ENCODE measurements around the gene DOCK6. TPM values are rescaled to one million over a fixed set of nuclear protein-coding genes. Genes with fewer than 3 reads are reported as not detected.

The DOCK6 gene
- total RNA-seq: 3.7 TPM

GRCh38 chr19:11261971-11262839 lies at the start of gene DOCK6:
Gene DOCK6 (minus strand): TSS chr19:11262524. CDS start chr19:11262440, 84 bp downstream.

GRCh38 chr19:11295665-11296245 lies 33.4 kb upstream of the DOCK6 start, which contains the start of gene TSPAN16:
Gene TSPAN16 (plus strand): TSS chr19:11296160. CDS start chr19:11296298, 138 bp downstream.

DNA sequence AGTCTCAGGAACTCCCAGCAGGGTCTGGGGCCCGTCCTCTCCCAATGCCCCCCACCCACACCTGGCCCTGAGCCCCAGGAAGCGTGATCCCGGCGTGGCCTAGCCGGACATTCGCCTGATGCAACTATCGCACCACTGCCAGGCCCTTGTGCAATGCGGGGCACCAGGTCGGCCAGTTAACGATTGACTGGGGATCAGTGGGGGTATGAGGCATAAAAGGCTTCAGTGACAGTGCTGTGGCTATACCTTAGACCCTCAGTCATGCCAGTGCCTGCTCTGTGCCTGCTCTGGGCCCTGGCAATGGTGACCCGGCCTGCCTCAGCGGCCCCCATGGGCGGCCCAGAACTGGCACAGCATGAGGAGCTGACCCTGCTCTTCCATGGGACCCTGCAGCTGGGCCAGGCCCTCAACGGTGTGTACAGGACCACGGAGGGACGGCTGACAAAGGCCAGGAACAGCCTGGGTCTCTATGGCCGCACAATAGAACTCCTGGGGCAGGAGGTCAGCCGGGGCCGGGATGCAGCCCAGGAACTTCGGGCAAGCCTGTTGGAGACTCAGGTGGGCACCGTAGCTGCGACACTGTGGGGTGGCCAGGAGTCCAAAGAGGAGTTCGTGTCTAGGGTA lies 22.8 kb downstream of the DOCK6 start, which contains the start of gene ANGPTL8:
Gene ANGPTL8, plus strand, starts transcription at position 243 of the 624 bp plus-strand sequence. Its CDS starts 19 bp downstream, at position 262.

DNA sequence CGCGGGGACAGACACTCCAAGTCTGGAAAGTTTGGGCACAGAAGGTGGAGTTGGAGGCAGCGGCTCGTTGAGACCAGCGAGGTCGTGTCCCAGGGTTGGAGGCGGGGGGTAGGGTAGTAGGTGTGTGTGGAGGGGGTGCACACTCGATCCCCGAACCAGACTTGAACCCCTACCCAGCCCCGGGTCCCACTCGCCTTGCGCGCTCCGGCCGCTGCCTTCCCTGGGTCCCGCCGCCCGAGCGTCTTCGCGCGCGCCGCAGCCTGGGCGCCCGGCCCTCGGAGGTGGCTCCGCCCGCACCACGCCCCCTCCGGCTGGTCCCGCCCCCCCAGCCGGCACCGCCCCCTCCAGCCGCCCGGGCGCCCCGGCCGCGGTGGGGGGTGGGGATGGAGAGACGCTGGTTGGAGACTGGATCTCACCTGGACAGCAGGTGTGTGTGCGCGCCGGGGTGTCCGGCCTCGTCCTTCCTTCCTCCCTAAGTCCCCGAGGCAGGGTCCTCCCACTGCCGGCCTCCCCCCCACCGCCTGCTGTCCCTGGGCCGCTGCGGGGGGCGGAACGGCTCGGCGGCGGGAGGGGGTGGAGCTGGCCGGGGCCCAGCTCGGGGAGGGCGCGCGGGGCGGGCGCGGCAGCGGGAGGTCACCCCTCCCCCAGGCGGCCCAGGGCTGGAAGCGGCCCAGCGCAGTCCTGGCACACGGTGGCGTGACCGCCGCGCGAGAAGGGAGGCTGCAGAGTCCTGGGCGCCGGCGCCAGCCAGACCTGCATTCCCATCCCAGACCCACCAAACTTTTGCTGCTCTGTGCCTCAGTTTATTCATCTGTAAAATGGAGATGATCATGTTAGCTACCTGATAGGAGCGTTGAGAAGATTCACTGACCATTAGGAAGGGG lies 64.8 kb downstream of the DOCK6 start, which contains the start of gene KANK2:
Gene KANK2, minus strand, starts transcription at position 255 of the 884 bp plus-strand sequence. CDS start 3,034 bp downstream, outside the sequence.

GRCh38 chr19:11155373-11156120 lies 106.8 kb downstream of the DOCK6 start, which contains the start of gene SPC24:
Gene SPC24 (minus strand): TSS chr19:11155782. CDS start chr19:11155776, 6 bp downstream.

Other genes with a start within 250 kb of the DOCK6 start
- 29.8 TPM for gene LDLR, start 173.1 kb downstream of the DOCK6 start, total RNA-seq
- 9.0 TPM for gene SPC24, start 106.7 kb downstream of the DOCK6 start, total RNA-seq
- gene KANK2, start 65.0 kb downstream of the DOCK6 start, total RNA-seq: 12.2 TPM
- not detected for gene ANGPTL8, start 22.9 kb downstream of the DOCK6 start, total RNA-seq
- 0.46 TPM for gene TSPAN16, start 33.6 kb upstream of the DOCK6 start, total RNA-seq
- 28.8 TPM for gene RAB3D, start 77.1 kb upstream of the DOCK6 start, total RNA-seq
- gene TMEM205, start 83.7 kb upstream of the DOCK6 start, total RNA-seq: 53.1 TPM
- gene CCDC159, start 84.0 kb upstream of the DOCK6 start, total RNA-seq: 6.7 TPM
- gene PLPPR2, start 92.9 kb upstream of the DOCK6 start, total RNA-seq: 66.7 TPM
- gene SWSAP1, start 112.1 kb upstream of the DOCK6 start, total RNA-seq: 1.2 TPM
- 3.2 TPM for gene EPOR, start 121.8 kb upstream of the DOCK6 start, total RNA-seq
- not detected for gene RGL3, start 156.8 kb upstream of the DOCK6 start, total RNA-seq
- gene ODAD3, start 172.6 kb upstream of the DOCK6 start, total RNA-seq: 2.8 TPM
- gene PRKCSH, start 173.1 kb upstream of the DOCK6 start, total RNA-seq: 53.1 TPM
- 118 TPM for gene ELAVL3, start 218.5 kb upstream of the DOCK6 start, total RNA-seq
- gene ZNF653, start 243.3 kb upstream of the DOCK6 start, total RNA-seq: 19.6 TPM